KMS-11 (cell line): ENCODE measurements around the gene UGCG.

Source experiments
- H2AFZ ChIP-seq: fragments of 200-600 bp; sonication (generic); 2 replicates; pipeline ENCODE4 v1.6.1; 2016; ENCODE audit warnings: antibody characterized with exemption, mixed run types, low read depth
- H3K27ac ChIP-seq: fragments of 200-600 bp; sonication (generic); 2 replicates; pipeline ENCODE4 v1.6.1; 2016; ENCODE audit warnings: mild to moderate bottlenecking, mixed run types
- H3K27me3 ChIP-seq: fragments of 200-600 bp; sonication (generic); 2 replicates; pipeline ENCODE4 v1.6.1; 2017; ENCODE audit warnings: mild to moderate bottlenecking, low read depth, mixed run types, moderate library complexity; ENCODE audit not compliant: insufficient read depth
- H3K36me3 ChIP-seq: fragments of 200-600 bp; sonication (generic); 2 replicates; pipeline ENCODE4 v1.6.1; 2017; ENCODE audit warnings: mild to moderate bottlenecking, mixed run types; ENCODE audit not compliant: insufficient read depth
- H3K4me1 ChIP-seq: fragments of 200-600 bp; sonication (generic); 2 replicates; pipeline ENCODE4 v1.6.1; 2016; ENCODE audit warnings: mild to moderate bottlenecking, low read depth, mixed run types; ENCODE audit not compliant: poor library complexity, severe bottlenecking
- H3K4me2 ChIP-seq: fragments of 200-600 bp; sonication (generic); 2 replicates; pipeline ENCODE4 v1.7.0; 2016; ENCODE audit warnings: mild to moderate bottlenecking, mixed run types
- H3K4me3 ChIP-seq: fragments of 200-600 bp; sonication (generic); IDR thresholded peaks from 2 replicates; pipeline ENCODE4 v1.6.1; 2017; ENCODE audit warnings: low read depth, low read length, mixed read lengths; ENCODE audit not compliant: insufficient read depth
- H3K79me2 ChIP-seq: fragments of 200-600 bp; sonication (generic); 2 replicates; pipeline ENCODE4 v1.6.1; 2016; ENCODE audit warnings: low read depth, mixed run types; ENCODE audit not compliant: insufficient read depth
- H3K9ac ChIP-seq: fragments of 200-600 bp; sonication (generic); 2 replicates; pipeline ENCODE4 v1.6.1; 2016; ENCODE audit warnings: mild to moderate bottlenecking, mixed run types
- H4K20me1 ChIP-seq: fragments of 200-600 bp; sonication (generic); 2 replicates; pipeline ENCODE4 v1.6.1; 2016; ENCODE audit warnings: mild to moderate bottlenecking, mixed run types; ENCODE audit not compliant: insufficient read depth
- CTCF ChIP-seq: fragments of 200-600 bp; sonication (generic); conservative IDR thresholded peaks from 2 replicates; pipeline ENCODE4 v1.6.1; 2017; ENCODE audit warnings: low read depth, mild to moderate bottlenecking, antibody characterized with exemption, low read length, moderate library complexity, mixed read lengths

UGCG gene

DNA sequence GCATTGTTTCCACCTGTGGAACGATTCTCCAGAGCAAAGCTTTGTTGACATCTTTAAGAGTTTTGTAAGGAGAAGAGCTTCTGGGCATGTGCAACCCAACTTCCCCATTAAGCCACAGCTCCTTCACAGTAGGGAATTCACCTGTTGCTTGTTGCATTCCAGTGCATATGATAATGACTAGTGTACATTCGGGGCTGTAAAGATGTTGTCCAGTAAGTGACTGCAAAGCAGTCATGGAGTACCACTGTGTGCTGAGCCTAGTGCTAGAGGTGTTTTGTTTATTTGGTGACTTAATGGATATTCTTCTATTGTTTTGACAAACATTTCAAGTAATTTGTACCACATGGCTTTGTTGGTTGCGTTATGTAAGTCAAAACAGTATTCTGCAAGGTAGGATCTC lies 12.8 kb downstream of the UGCG start:
- peaks cover 10% of the 10 kb centered on the region for H3K4me1 ChIP-seq
- H3K27ac ChIP-seq, result no peak overlapping the region
- no peaks in the 10 kb centered on the region for H3K36me3 ChIP-seq
- no peak overlapping the region for H3K9ac ChIP-seq
- H2AFZ ChIP-seq, result no peak overlapping the region
- no peak overlapping the region for H3K4me2 ChIP-seq
- no peak overlapping the region for H3K4me3 ChIP-seq
- H4K20me1 ChIP-seq, result no peaks in the 10 kb centered on the region
- peaks cover 56% of the 10 kb centered on the region for H3K79me2 ChIP-seq
- TF ChIP-seq CTCF, result no peak
- no peaks in the 10 kb centered on the region for H3K27me3 ChIP-seq

GRCh38 chr9:111910428-111910827 lies 13.8 kb downstream of the UGCG start:
- TF ChIP-seq CTCF, result no peak
- Histone ChIP-seq H2AFZ (no peak overlapping the region), H3K27ac (no peak overlapping the region), H4K20me1 (no peaks in the 10 kb centered on the region), H3K36me3 (no peaks in the 10 kb centered on the region), H3K4me1 (peaks cover 20% of the 10 kb centered on the region), H3K4me2 (no peak overlapping the region), H3K9ac (no peak overlapping the region), H3K79me2 (peaks cover 54% of the 10 kb centered on the region), H3K4me3 (no peak overlapping the region), H3K27me3 (no peaks in the 10 kb centered on the region)

DNA sequence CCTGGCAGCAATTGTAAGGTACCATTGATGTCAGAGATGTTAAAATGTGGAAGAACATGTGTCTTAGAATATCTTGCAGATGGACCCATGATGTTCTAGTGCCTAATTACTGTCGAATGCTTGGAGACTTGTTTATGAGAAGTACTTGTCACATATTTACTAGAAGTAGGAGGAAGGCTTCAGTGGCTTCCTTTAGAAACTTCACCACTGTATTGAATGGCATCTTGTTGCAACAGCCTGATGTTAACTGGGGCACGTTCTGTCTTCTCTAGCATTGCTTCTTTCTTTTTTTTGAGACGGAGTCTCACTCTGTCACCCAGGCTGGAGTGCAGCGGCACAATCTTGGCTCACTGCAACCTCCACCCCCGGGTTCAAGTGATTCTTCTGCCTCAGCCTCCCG lies 16.5 kb downstream of the UGCG start:
- Histone ChIP-seq H4K20me1 (no peaks in the 10 kb centered on the region), H3K79me2 (peaks cover 44% of the 10 kb centered on the region), H3K4me1 (peaks cover 40% of the 10 kb centered on the region), H3K27me3 (no peaks in the 10 kb centered on the region), H3K9ac (no peak overlapping the region), H3K4me2 (no peak overlapping the region), H3K4me3 (no peak overlapping the region), H2AFZ (no peak overlapping the region), H3K36me3 (no peaks in the 10 kb centered on the region), H3K27ac (no peak overlapping the region)
- no peak for TF ChIP-seq CTCF

DNA sequence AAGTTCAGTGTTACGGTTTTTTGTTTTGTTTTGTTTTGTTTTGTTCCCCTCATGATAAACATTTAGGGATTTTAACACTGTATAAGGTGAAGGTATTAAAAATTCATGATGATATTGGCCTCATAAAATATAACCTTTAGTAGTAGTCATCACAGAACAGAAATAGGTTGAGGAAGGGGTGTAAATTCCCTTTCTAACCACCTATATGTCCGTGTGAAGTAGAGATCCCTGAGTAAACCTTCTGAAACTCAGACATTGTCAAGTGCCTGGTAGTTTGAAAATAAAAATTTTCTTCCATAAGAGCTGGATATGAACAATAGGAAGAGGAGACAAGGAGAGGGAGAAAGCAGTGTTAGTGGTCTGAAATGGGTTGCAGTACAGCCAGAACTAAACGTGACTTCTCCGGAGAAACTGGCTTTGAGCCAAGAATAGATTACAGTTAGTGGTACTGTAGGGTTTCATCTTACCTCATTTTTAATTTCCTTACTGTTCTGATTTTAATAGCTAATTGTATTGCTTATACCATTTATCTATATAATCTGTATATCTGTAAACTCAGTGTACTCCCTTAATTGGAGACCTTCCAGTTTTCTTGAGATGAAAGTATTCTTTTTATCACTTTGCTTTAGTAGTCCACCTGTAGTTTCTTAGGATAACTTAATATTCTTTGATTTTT lies 18.3 kb downstream of the UGCG start:
- peaks cover 35% of the 10 kb centered on the region for H3K79me2 ChIP-seq
- H4K20me1 ChIP-seq, result no peaks in the 10 kb centered on the region
- TF ChIP-seq CTCF, result no peak
- H3K4me3 ChIP-seq, result no peak overlapping the region
- H3K4me2 ChIP-seq, result peak overlapping the region; percentile 37; the same call in 1 of the 2 replicates
- no peaks in the 10 kb centered on the region for H3K27me3 ChIP-seq
- no peak overlapping the region for H2AFZ ChIP-seq
- no peak overlapping the region for H3K9ac ChIP-seq
- no peaks in the 10 kb centered on the region for H3K36me3 ChIP-seq
- peaks cover 40% of the 10 kb centered on the region for H3K4me1 ChIP-seq
- H3K27ac ChIP-seq, result no peak overlapping the region
